Omental fat pad (tissue), 4 donors: ENCODE results near the gene RPS16. TPM values are rescaled to one million over a fixed set of nuclear protein-coding genes. Genes with fewer than 3 reads are reported as not detected.

Source experiments
- ATAC-seq: fragments of 150-250 bp; one replicate; pipeline ENCODE4 v1.9.1; 2016; ENCODE audit warnings: mild to moderate bottlenecking, moderate library complexity; ENCODE audit not compliant: low FRiP score
- DNase-seq: peaks from one replicate; pipeline ENCODE4 v3.0.0-alpha.2; 2019; ENCODE audit warnings: low spot score
- CTCF ChIP-seq, 3 donors: fragments of 450-650 bp; IDR thresholded peaks; one replicate each; pipeline ENCODE4 v1.5.1; 2016 to 2017; ENCODE audit warnings: antibody characterized with exemption in 3 of 3, mild to moderate bottlenecking in 3 of 3, moderate library complexity in 2 of 3
- total RNA-seq, 4 donors: library from RNA; depleted of rRNA; stranded (reverse); fragments of >200 nt; gene quantifications; one replicate each; pipeline ENCODE4 v1.1.0, GENCODE V29; 2016

Gene RPS16
- total RNA-seq, 4 donors from 2014 or later = 1,153 to 1,681 (median 1,338) TPM

- TF ChIP-seq CTCF (IDR thresholded peaks at IDR 0.05) = no peak
- ATAC-seq (no peak), DNase-seq (no peak)
Measured at GRCh38 chr19:39475748-39476147, 40.0 kb upstream of the RPS16 start.

- ATAC-seq (peak; percentile 46), DNase-seq (peak; percentile 62)
- peak in 1 of 3 donors; percentile 17 for TF ChIP-seq CTCF (IDR thresholded peaks at IDR 0.05)
Measured at GRCh38 chr19:39474139-39474620, 38.4 kb upstream of the RPS16 start.

- no peak for TF ChIP-seq CTCF (IDR thresholded peaks at IDR 0.05)
- ATAC-seq = no peak
Measured at GRCh38 chr19:39473443-39473960, 37.8 kb upstream of the RPS16 start.

GRCh38 chr19:39472746-39473442 is 37.1 kb upstream of the RPS16 start:
- ATAC-seq (no peak), DNase-seq (no peak)
- TF ChIP-seq CTCF (IDR thresholded peaks at IDR 0.05) = no peak

More at GRCh38 chr19:39473443-39473960, 37.8 kb upstream of the RPS16 start:
- no peak for DNase-seq

GRCh38 chr19:39471756-39472536 is 36.2 kb upstream of the RPS16 start:
- DNase-seq (no peak), ATAC-seq (no peak)
- TF ChIP-seq CTCF (IDR thresholded peaks at IDR 0.05) = no peak

GRCh38 chr19:39470724-39471339 is 35.1 kb upstream of the RPS16 start:
- TF ChIP-seq CTCF (IDR thresholded peaks at IDR 0.05) = no peak
- ATAC-seq (no peak), DNase-seq (no peak)
